ENCODE data around the gene PPM1H.
"Not testable (repeated sequence)": the region's sequence is repeated elsewhere in the genome, so short reads cannot be mapped to it uniquely, and the experiment has no call there.

Gene PPM1H

GRCh38 chr12:62814243-62814642, 120.7 kb downstream of the PPM1H start:
- H2AFZ ChIP-seq (ENCODE audit: low read length): no peak overlapping the region
- H3K36me3 ChIP-seq (ENCODE audit: insufficient read depth, low read length): no peaks in the 10 kb centered on the region
- H3K9me3 ChIP-seq (ENCODE audit: low read length): no peaks in the 10 kb centered on the region
- no peaks in the 10 kb centered on the region for H3K9me2 ChIP-seq (ENCODE audit: low read depth, low read length)
- no peaks in the 10 kb centered on the region for H3F3A ChIP-seq (ENCODE audit: insufficient read depth, low read length)
- H3K27ac ChIP-seq (ENCODE audit: low read depth, low read length, poor library complexity, severe bottlenecking): no peak overlapping the region
- no peaks in the 10 kb centered on the region; the same call in 1 of the 2 replicates for H3K27me3 ChIP-seq (ENCODE audit: insufficient read depth, low read length)
- no peak overlapping the region for H3K4me2 ChIP-seq (ENCODE audit: low read length)
- no peaks in the 10 kb centered on the region for H3K79me2 ChIP-seq (ENCODE audit: insufficient read depth, low read length)
- H3K4me3 ChIP-seq (ENCODE audit: low read depth, low read length, poor library complexity, severe bottlenecking): no peak overlapping the region
- TF ChIP-seq EZH2 (IDR thresholded peaks at IDR 0.05; ENCODE audit: borderline replicate concordance, low read length) (no peak), CTCF (IDR thresholded peaks at IDR 0.05; ENCODE audit: low read length) (no peak)
- H4K20me1 ChIP-seq (ENCODE audit: insufficient read depth, low read length): no peaks in the 10 kb centered on the region
- no peaks in the 10 kb centered on the region for H3K4me1 ChIP-seq (ENCODE audit: insufficient read depth, low read length, severe bottlenecking)
- no peak overlapping the region for H3K9ac ChIP-seq (ENCODE audit: low read length)

- Histone ChIP-seq H3K79me2 (ENCODE audit: insufficient read depth, low read length) (no peaks in the 10 kb centered on the region), H4K20me1 (ENCODE audit: insufficient read depth, low read length) (no peaks in the 10 kb centered on the region), H3K4me2 (ENCODE audit: low read length) (peak overlapping the region; percentile 38; the same call in 1 of the 2 replicates), H3F3A (ENCODE audit: insufficient read depth, low read length) (no peaks in the 10 kb centered on the region), H3K9me2 (ENCODE audit: low read depth, low read length) (no peaks in the 10 kb centered on the region), H3K4me1 (ENCODE audit: insufficient read depth, low read length, severe bottlenecking) (no peaks in the 10 kb centered on the region), H3K36me3 (ENCODE audit: insufficient read depth, low read length) (no peaks in the 10 kb centered on the region), H2AFZ (ENCODE audit: low read length) (no peak overlapping the region), H3K9ac (ENCODE audit: low read length) (no peak overlapping the region), H3K4me3 (ENCODE audit: low read depth, low read length, poor library complexity, severe bottlenecking) (no peak overlapping the region), H3K27ac (ENCODE audit: low read depth, low read length, poor library complexity, severe bottlenecking) (no peak overlapping the region), H3K27me3 (ENCODE audit: insufficient read depth, low read length) (no peaks in the 10 kb centered on the region; the same call in 1 of the 2 replicates), H3K9me3 (ENCODE audit: low read length) (no peaks in the 10 kb centered on the region)
- TF ChIP-seq CTCF (IDR thresholded peaks at IDR 0.05; ENCODE audit: low read length) (peak; percentile 74), EZH2 (IDR thresholded peaks at IDR 0.05; ENCODE audit: borderline replicate concordance, low read length) (no peak)
Observed at GRCh38 chr12:62813031-62813829, 121.7 kb downstream of the PPM1H start.

- H3K4me3 ChIP-seq (ENCODE audit: low read depth, low read length, poor library complexity, severe bottlenecking); H3K4me2 ChIP-seq (ENCODE audit: low read length); H3K9me3 ChIP-seq (ENCODE audit: low read length); H3K27ac ChIP-seq (ENCODE audit: low read depth, low read length, poor library complexity, severe bottlenecking); H3K9ac ChIP-seq (ENCODE audit: low read length); H3K79me2 ChIP-seq (ENCODE audit: insufficient read depth, low read length); H3K27me3 ChIP-seq (ENCODE audit: insufficient read depth, low read length); H3K9me2 ChIP-seq (ENCODE audit: low read depth, low read length); H3K36me3 ChIP-seq (ENCODE audit: insufficient read depth, low read length); H3K4me1 ChIP-seq (ENCODE audit: insufficient read depth, low read length, severe bottlenecking); H3F3A ChIP-seq (ENCODE audit: insufficient read depth, low read length); H2AFZ ChIP-seq (ENCODE audit: low read length); H4K20me1 ChIP-seq (ENCODE audit: insufficient read depth, low read length): not testable (repeated sequence)
Observed at GRCh38 chr12:62811481-62811880, 123.5 kb downstream of the PPM1H start.

Measured in OCI-LY1 (cell line).